Measurements from ENCODE around the gene ESRRG. TPM values are rescaled to one million over a fixed set of nuclear protein-coding genes. Genes with fewer than 3 reads are reported as not detected.

The ESRRG gene
- total RNA-seq, 6 experiments from 2014 or later = 0.05 TPM; not detected in 5

- H3K9me3 Mint-ChIP-seq = no peaks in the 10 kb centered on the region
- H3K36me3 Mint-ChIP-seq (ENCODE audit: low read depth) = no peaks in the 10 kb centered on the region
- no peak overlapping the region for H3K27ac Mint-ChIP-seq
- H3K27me3 Mint-ChIP-seq (ENCODE audit: insufficient read depth) = no peaks in the 10 kb centered on the region; the same call in 1 of the 2 replicates
- no peak for TF ChIP-seq CTCF (IDR thresholded peaks at IDR 0.05)
- H3K4me1 Mint-ChIP-seq (ENCODE audit: low read depth) = peaks cover 8% of the 10 kb centered on the region; the same call in 1 of the 2 replicates
- H3K4me3 Mint-ChIP-seq = no peak overlapping the region
- no peak for DNase-seq
Measured at GRCh38 chr1:216500273-216500967, 222.8 kb downstream of the ESRRG start.

- Mint-ChIP-seq H3K4me1 (ENCODE audit: low read depth) (peaks cover 8% of the 10 kb centered on the region; the same call in 1 of the 2 replicates), H3K27me3 (ENCODE audit: insufficient read depth) (no peaks in the 10 kb centered on the region; the same call in 1 of the 2 replicates), H3K36me3 (ENCODE audit: low read depth) (no peaks in the 10 kb centered on the region), H3K9me3 (no peaks in the 10 kb centered on the region), H3K4me3 (no peak overlapping the region), H3K27ac (no peak overlapping the region)
- no peak for DNase-seq
- TF ChIP-seq CTCF (IDR thresholded peaks at IDR 0.05) = no peak
Measured at GRCh38 chr1:216499581-216500272, 223.5 kb downstream of the ESRRG start.

- H3K4me3 Mint-ChIP-seq = no peak overlapping the region
- TF ChIP-seq CTCF (IDR thresholded peaks at IDR 0.05) = no peak
- no peaks in the 10 kb centered on the region; the same call in 1 of the 2 replicates for H3K27me3 Mint-ChIP-seq (ENCODE audit: insufficient read depth)
- no peaks in the 10 kb centered on the region for H3K9me3 Mint-ChIP-seq
- no peaks in the 10 kb centered on the region; the same call in 1 of the 2 replicates for H3K36me3 Mint-ChIP-seq (ENCODE audit: low read depth)
- DNase-seq = no peak
- H3K4me1 Mint-ChIP-seq (ENCODE audit: low read depth) = peaks cover 8% of the 10 kb centered on the region; the same call in 1 of the 2 replicates
- no peak overlapping the region for H3K27ac Mint-ChIP-seq
Measured at GRCh38 chr1:216498277-216498676, 225.0 kb downstream of the ESRRG start.

- H3K27ac Mint-ChIP-seq = no peak overlapping the region
Measured at GRCh38 chr1:216485042-216485441, 238.2 kb downstream of the ESRRG start.

More at GRCh38 chr1:216485042-216485441, 238.2 kb downstream of the ESRRG start:
- Mint-ChIP-seq H3K4me1 (ENCODE audit: low read depth) (no peaks in the 10 kb centered on the region; the same call in 1 of the 2 replicates), H3K4me3 (no peak overlapping the region), H3K27me3 (ENCODE audit: insufficient read depth) (no peaks in the 10 kb centered on the region), H3K36me3 (ENCODE audit: low read depth) (no peaks in the 10 kb centered on the region), H3K9me3 (no peaks in the 10 kb centered on the region)
- no peak for DNase-seq
- TF ChIP-seq CTCF (IDR thresholded peaks at IDR 0.05) = no peak
